Ishikawa (cell line): Measurements from ENCODE around the gene RBMS3.
A peak's percentile ranks its signal among the peaks of the same experiment; 100 is the strongest.

Experiments
- CEBPB ChIP-seq: IDR thresholded peaks from 2 replicates; pipeline ENCODE4 v1.6.1; 2012
- CREB1 ChIP-seq: IDR thresholded peaks from 2 replicates; pipeline ENCODE4 v1.6.1; 2012; ENCODE audit warnings: low read depth
- EP300 ChIP-seq: IDR thresholded peaks from 2 replicates; pipeline ENCODE4 v1.6.1; 2012; ENCODE audit warnings: borderline replicate concordance
- FOXM1 ChIP-seq: IDR thresholded peaks from 2 replicates; pipeline ENCODE4 v1.6.1; 2012; ENCODE audit warnings: low read depth, borderline replicate concordance
- MAX ChIP-seq: IDR thresholded peaks from 2 replicates; pipeline ENCODE4 v1.6.1; 2012
- NFIC ChIP-seq: IDR thresholded peaks from 2 replicates; pipeline ENCODE4 v1.6.1; 2012
- RAD21 ChIP-seq: IDR thresholded peaks from 2 replicates; pipeline ENCODE4 v1.6.1; 2012; ENCODE audit warnings: low read depth
- TAF1 ChIP-seq: IDR thresholded peaks from 2 replicates; pipeline ENCODE4 v1.6.1; 2012; ENCODE audit warnings: low read depth, mild to moderate bottlenecking
- TCF12 ChIP-seq: IDR thresholded peaks from 2 replicates; pipeline ENCODE4 v1.6.1; 2012; ENCODE audit warnings: low read depth
- TEAD4 ChIP-seq: IDR thresholded peaks from 2 replicates; pipeline ENCODE4 v1.6.1; 2012
- YY1 ChIP-seq: IDR thresholded peaks from 2 replicates; pipeline ENCODE4 v1.6.1; 2012; ENCODE audit warnings: low read depth
- TF ChIP-seq, protein P1 (sequence below): IDR thresholded peaks from 2 replicates; pipeline ENCODE4 v1.6.1; 2012
- TF ChIP-seq, protein P2 (sequence below): IDR thresholded peaks from 2 replicates; pipeline ENCODE4 v1.6.1; 2012; ENCODE audit warnings: low read depth, mild to moderate bottlenecking

DNA sequence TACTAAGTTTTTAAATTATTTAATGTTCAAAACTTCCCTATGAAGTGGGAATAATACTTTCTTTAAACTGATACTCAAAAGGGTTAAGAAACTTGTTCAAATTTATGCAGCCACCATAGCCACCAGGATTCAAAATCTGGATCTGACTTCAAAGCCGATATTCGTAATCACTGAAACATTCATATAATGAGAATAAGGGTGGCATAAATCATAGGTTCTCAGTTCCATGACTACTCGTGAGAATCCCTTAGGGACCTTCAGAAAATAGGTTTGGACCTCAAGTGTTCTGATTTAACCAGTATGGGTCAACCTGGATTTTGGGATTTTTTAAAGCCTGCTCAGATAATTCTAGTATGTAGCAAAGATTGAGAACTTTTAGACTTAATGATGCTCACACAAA is 160.6 kb downstream of the RBMS3 start:
- TF ChIP-seq, protein P1, sequence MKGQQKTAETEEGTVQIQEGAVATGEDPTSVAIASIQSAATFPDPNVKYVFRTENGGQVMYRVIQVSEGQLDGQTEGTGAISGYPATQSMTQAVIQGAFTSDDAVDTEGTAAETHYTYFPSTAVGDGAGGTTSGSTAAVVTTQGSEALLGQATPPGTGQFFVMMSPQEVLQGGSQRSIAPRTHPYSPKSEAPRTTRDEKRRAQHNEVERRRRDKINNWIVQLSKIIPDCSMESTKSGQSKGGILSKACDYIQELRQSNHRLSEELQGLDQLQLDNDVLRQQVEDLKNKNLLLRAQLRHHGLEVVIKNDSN: no peak
- no peak for TF ChIP-seq EP300
- TF ChIP-seq CREB1: no peak
- no peak for TF ChIP-seq YY1
- TF ChIP-seq CEBPB: no peak
- TF ChIP-seq TEAD4: peak; percentile 44; the same call in 1 of the 2 replicates
- TF ChIP-seq MAX: no peak
- no peak for TF ChIP-seq RAD21
- TF ChIP-seq, protein P2, sequence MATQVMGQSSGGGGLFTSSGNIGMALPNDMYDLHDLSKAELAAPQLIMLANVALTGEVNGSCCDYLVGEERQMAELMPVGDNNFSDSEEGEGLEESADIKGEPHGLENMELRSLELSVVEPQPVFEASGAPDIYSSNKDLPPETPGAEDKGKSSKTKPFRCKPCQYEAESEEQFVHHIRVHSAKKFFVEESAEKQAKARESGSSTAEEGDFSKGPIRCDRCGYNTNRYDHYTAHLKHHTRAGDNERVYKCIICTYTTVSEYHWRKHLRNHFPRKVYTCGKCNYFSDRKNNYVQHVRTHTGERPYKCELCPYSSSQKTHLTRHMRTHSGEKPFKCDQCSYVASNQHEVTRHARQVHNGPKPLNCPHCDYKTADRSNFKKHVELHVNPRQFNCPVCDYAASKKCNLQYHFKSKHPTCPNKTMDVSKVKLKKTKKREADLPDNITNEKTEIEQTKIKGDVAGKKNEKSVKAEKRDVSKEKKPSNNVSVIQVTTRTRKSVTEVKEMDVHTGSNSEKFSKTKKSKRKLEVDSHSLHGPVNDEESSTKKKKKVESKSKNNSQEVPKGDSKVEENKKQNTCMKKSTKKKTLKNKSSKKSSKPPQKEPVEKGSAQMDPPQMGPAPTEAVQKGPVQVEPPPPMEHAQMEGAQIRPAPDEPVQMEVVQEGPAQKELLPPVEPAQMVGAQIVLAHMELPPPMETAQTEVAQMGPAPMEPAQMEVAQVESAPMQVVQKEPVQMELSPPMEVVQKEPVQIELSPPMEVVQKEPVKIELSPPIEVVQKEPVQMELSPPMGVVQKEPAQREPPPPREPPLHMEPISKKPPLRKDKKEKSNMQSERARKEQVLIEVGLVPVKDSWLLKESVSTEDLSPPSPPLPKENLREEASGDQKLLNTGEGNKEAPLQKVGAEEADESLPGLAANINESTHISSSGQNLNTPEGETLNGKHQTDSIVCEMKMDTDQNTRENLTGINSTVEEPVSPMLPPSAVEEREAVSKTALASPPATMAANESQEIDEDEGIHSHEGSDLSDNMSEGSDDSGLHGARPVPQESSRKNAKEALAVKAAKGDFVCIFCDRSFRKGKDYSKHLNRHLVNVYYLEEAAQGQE: no peak
- TF ChIP-seq TAF1: no peak
- TF ChIP-seq NFIC: 0 out of 2 replicates have a peak, but pooled peaks have one; percentile 11
- TF ChIP-seq FOXM1: 0 out of 2 replicates have a peak, but pooled peaks have one; percentile 7
- no peak for TF ChIP-seq TCF12
